Endothelial cell (in vitro differentiated cells): ENCODE measurements around the gene LRIG1. TPM values are rescaled to one million over a fixed set of nuclear protein-coding genes. Genes with fewer than 3 reads are reported as not detected.

Source experiments
- DNase-seq: peaks from one replicate; pipeline ENCODE4 v3.0.0; 2021; ENCODE audit warnings: low spot score
- H3K27ac Mint-ChIP-seq: one replicate; pipeline ENCODE4 v1.8.0; 2021; ENCODE audit warnings: mixed read lengths, inconsistent platforms; ENCODE audit not compliant: unreplicated experiment
- H3K27me3 Mint-ChIP-seq: one replicate; pipeline ENCODE4 v1.8.0; 2021; ENCODE audit warnings: mild to moderate bottlenecking, moderate library complexity, mixed read lengths, inconsistent platforms; ENCODE audit not compliant: unreplicated experiment
- H3K36me3 Mint-ChIP-seq: one replicate; pipeline ENCODE4 v1.8.0; 2021; ENCODE audit warnings: mild to moderate bottlenecking, low read depth, mixed read lengths, inconsistent platforms; ENCODE audit not compliant: unreplicated experiment
- H3K4me1 Mint-ChIP-seq: one replicate; pipeline ENCODE4 v1.8.0; 2021; ENCODE audit warnings: mild to moderate bottlenecking, mixed read lengths, inconsistent platforms; ENCODE audit not compliant: unreplicated experiment
- H3K4me3 Mint-ChIP-seq: one replicate; pipeline ENCODE4 v1.8.0; 2021; ENCODE audit warnings: mild to moderate bottlenecking, mixed read lengths, inconsistent platforms; ENCODE audit not compliant: unreplicated experiment
- H3K9me3 Mint-ChIP-seq: one replicate; pipeline ENCODE4 v1.8.0; 2021; ENCODE audit warnings: mixed read lengths, inconsistent platforms; ENCODE audit not compliant: unreplicated experiment
- total RNA-seq: library from RNA; stranded (reverse); fragmentation: NEBNext Ultra II Directional; extraction: Animal tissue kit (Norgen Biotek cat#: 25700); gene quantifications from one replicate; pipeline ENCODE4 v1.2.1, GENCODE V29; 2021; ENCODE audit not compliant: unreplicated experiment
- TF ChIP-seq, protein P1 (sequence below): fragments of 200-600 bp; sonication (generic); IDR thresholded peaks from one replicate; pipeline ENCODE4 v1.5.0; 2021; ENCODE audit warnings: antibody characterized with exemption; ENCODE audit not compliant: unreplicated experiment

The LRIG1 gene
- total RNA-seq, 1 donor from 2014 or later, result 25.1 TPM

DNA sequence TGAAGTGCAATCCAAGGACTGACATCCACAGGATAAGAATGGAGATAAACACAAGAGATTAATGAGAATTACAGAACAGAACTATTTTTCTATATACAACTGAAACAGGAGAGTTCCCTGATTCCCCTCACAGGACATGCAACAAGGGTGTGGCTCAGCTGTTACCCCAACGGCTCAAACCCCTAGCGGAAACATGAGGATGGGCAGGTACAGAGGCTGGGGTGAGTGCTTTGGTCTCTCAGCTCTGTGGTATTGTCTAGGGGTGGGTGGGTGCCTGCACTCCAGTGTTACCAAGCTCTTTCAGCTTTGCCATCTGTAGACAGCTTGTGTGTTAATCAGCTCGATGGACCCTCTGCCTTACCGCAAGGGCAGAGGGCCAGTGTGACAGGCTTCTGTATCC lies 17.8 kb upstream of the LRIG1 start:
- Mint-ChIP-seq H3K27ac (no peak overlapping the region), H3K27me3 (peaks cover 1% of the 10 kb centered on the region), H3K36me3 (no peaks in the 10 kb centered on the region), H3K4me3 (no peak overlapping the region), H3K4me1 (no peaks in the 10 kb centered on the region), H3K9me3 (no peaks in the 10 kb centered on the region)
- TF ChIP-seq, protein P1, sequence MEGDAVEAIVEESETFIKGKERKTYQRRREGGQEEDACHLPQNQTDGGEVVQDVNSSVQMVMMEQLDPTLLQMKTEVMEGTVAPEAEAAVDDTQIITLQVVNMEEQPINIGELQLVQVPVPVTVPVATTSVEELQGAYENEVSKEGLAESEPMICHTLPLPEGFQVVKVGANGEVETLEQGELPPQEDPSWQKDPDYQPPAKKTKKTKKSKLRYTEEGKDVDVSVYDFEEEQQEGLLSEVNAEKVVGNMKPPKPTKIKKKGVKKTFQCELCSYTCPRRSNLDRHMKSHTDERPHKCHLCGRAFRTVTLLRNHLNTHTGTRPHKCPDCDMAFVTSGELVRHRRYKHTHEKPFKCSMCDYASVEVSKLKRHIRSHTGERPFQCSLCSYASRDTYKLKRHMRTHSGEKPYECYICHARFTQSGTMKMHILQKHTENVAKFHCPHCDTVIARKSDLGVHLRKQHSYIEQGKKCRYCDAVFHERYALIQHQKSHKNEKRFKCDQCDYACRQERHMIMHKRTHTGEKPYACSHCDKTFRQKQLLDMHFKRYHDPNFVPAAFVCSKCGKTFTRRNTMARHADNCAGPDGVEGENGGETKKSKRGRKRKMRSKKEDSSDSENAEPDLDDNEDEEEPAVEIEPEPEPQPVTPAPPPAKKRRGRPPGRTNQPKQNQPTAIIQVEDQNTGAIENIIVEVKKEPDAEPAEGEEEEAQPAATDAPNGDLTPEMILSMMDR, result no peak
- DNase-seq, result no peak

DNA sequence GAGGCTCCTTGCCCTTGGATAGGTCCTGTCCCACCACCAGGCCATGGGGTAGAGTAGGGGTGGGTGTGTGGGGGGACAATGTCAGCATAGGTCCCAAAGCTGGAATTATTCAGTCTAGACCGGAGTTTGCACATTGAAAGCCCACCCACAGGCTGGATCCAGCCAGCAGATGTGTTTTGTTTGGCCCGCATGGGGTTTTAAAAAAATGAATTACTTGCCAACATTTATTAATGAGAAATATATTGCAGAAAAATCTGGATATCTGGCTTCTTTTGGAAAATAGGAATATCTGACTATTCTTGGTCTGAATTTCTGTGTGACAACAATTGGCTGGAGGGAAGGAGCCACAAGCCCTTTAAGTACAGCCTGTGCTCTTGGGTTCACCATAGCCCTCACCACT lies 17.3 kb upstream of the LRIG1 start:
- no peaks in the 10 kb centered on the region for H3K4me1 Mint-ChIP-seq
- H3K36me3 Mint-ChIP-seq, result no peaks in the 10 kb centered on the region
- H3K4me3 Mint-ChIP-seq, result no peak overlapping the region

DNA sequence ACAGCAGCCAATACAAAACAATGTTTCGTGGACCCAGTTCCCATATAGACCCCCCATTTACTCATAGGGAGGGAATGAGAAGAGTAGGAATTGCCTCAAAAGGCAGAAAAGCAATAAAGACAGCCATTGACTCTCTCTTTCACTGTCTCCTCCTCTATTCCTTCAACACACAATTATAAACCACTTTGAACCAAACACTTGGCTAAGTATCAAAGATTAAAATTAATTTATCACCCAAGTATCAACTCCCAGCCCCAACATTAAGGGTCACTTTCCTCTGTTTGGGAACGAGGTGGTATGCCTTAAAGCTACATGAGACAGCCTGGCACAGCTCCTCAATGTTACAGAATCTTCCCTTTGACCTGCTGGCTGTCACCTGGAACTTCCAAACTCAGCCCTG lies 16.4 kb upstream of the LRIG1 start:
- H3K9me3 Mint-ChIP-seq, result no peaks in the 10 kb centered on the region
- H3K36me3 Mint-ChIP-seq, result no peaks in the 10 kb centered on the region
- peaks cover 1% of the 10 kb centered on the region for H3K27me3 Mint-ChIP-seq
- DNase-seq, result no peak
- H3K4me3 Mint-ChIP-seq, result no peak overlapping the region
- no peak overlapping the region for H3K27ac Mint-ChIP-seq
- TF ChIP-seq, protein P1, result no peak
- H3K4me1 Mint-ChIP-seq, result no peaks in the 10 kb centered on the region

More for the DNA sequence above, 17.3 kb upstream of the LRIG1 start:
- Mint-ChIP-seq H3K9me3 (no peaks in the 10 kb centered on the region), H3K27me3 (peaks cover 1% of the 10 kb centered on the region), H3K27ac (no peak overlapping the region)
- TF ChIP-seq, protein P1, result no peak
- DNase-seq, result no peak

DNA sequence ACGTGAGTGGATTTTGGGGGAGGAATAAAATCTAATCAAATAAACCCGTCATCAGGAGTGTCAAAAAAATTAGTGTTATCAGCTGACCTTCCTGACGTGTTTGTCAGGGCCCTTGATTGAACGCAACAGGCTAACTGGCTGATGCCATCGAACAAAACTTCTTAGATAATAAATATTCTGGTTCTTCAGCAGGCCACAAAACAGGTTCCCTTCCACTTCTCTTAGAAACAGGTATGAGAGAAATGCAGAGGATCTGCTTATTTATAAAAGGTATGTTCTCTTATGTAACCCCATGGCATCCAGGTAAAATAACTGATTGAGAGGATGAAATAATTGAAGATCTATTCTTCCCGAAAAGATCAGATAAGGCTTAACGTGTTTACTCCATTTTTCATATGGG lies 7.6 kb upstream of the LRIG1 start:
- H3K27ac Mint-ChIP-seq, result no peak overlapping the region
- no peaks in the 10 kb centered on the region for H3K36me3 Mint-ChIP-seq
- H3K9me3 Mint-ChIP-seq, result no peaks in the 10 kb centered on the region
- H3K4me3 Mint-ChIP-seq, result no peak overlapping the region
- no peaks in the 10 kb centered on the region for H3K4me1 Mint-ChIP-seq
- TF ChIP-seq, protein P1, result no peak
- no peak for DNase-seq
- H3K27me3 Mint-ChIP-seq, result no peaks in the 10 kb centered on the region

DNA sequence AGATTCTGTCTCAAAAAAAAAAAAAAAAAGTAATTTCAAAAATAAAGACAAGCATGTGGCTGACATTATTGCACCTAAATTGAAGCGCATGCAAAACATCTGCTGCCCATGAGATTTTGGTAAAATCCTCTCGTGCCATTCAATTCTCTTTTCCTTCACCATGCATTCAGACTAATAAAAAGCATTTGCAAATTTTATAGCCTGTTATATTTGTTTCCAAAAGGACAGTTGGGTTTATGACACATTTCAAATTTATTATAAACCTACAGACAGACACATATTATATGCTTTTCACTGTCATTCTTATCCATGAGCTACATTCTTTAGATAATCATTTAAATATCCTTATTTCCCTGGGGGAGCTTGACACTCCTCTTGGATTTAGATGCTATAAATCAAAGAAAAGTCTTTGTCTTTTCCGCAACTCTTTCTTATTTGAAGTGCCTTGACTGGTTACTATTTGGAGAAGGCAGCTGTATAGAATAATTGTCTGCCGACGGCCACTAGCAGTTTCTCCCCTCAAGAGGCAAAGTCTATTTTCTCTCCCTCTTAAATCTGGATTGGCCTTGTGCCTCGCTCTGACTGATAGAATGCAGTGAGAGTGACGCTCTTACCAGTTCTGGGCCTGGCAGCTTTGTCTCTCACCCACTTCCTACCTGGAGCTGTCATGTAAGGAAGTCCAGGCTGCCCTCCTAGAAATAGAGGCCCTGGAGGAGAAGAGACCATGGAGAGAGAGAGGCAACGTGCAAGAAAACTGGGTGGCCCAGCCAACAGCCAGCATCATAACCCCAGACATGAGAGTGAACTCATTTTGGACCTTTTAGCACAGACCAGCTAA lies 6.8 kb upstream of the LRIG1 start:
- Mint-ChIP-seq H3K36me3 (no peaks in the 10 kb centered on the region), H3K4me3 (no peak overlapping the region), H3K9me3 (no peaks in the 10 kb centered on the region), H3K27ac (no peak overlapping the region), H3K4me1 (no peaks in the 10 kb centered on the region), H3K27me3 (no peaks in the 10 kb centered on the region)
- no peak for DNase-seq
- TF ChIP-seq, protein P1, result no peak
